Naive thymus-derived CD4-positive, alpha-beta T cell (primary cell): Measurements from ENCODE around the gene ELFN2. TPM values are rescaled to one million over a fixed set of nuclear protein-coding genes. Genes with fewer than 3 reads are reported as not detected.

Experiments used
- ATAC-seq: fragments of 150-1000 bp; cut with Tn5 transposase; 2 replicates; pipeline ENCODE4 v1.10.0; 2021; ENCODE audit warnings: mild to moderate bottlenecking, moderate library complexity
- CTCF ChIA-PET: fragments of 350-600 bp; sonication (Branson Sonifier 250); formaldehyde crosslinking; loops from one replicate; lab custom pipeline; 2021; ENCODE audit warnings: antibody characterized with exemption; lab: Charles Lee
- POLR2A ChIA-PET: fragments of 350-600 bp; sonication (Branson Sonifier 250); formaldehyde crosslinking; loops from one replicate; lab custom pipeline; 2021; ENCODE audit warnings: antibody characterized with exemption, inconsistent platforms; lab: Charles Lee
- DNase-seq, 9 donors: peaks; one replicate each; pipeline versions ENCODE4 v3.0.0 to v3.0.0-alpha.2; 2020 to 2022; ENCODE audit warnings: mixed read lengths in 1 of 9
- H3K27ac ChIP-seq: one replicate; pipeline ENCODE4 v1.7.0; 2013; ENCODE audit warnings: mild to moderate bottlenecking, low read depth, low read length, moderate library complexity
- H3K27me3 ChIP-seq, 2 donors: one replicate each; pipeline ENCODE4 v1.7.0; 2013; ENCODE audit warnings: low read length in 2 of 2, mild to moderate bottlenecking in 2 of 2, moderate library complexity in 2 of 2; ENCODE audit not compliant: control insufficient read depth in 2 of 2, insufficient read depth in 2 of 2
- H3K36me3 ChIP-seq, 3 experiments: 1 replicate in 2 of 3; 2 replicates in 1 of 3; pipeline ENCODE4 v1.7.0; 2013; ENCODE audit warnings: low read length in 3 of 3, mild to moderate bottlenecking in 3 of 3, moderate library complexity in 1 of 3; ENCODE audit not compliant: insufficient read depth in 3 of 3, control insufficient read depth in 2 of 3
- H3K4me1 ChIP-seq, 2 donors: one replicate each; pipeline ENCODE4 v1.7.0; 2013; ENCODE audit warnings: low read length in 2 of 2, mild to moderate bottlenecking in 2 of 2, moderate library complexity in 1 of 2; ENCODE audit not compliant: control insufficient read depth in 2 of 2, insufficient read depth in 2 of 2
- H3K4me3 ChIP-seq: 2 replicates; pipeline ENCODE4 v1.7.0; 2013; ENCODE audit warnings: mild to moderate bottlenecking, low read length
- H3K9me3 ChIP-seq, 3 experiments: 1 replicate in 2 of 3; 2 replicates in 1 of 3; pipeline ENCODE4 v1.7.0; 2013; ENCODE audit warnings: low read length in 3 of 3; ENCODE audit not compliant: control insufficient read depth in 2 of 3
- H3K27ac Mint-ChIP-seq, 9 donors: one replicate each; pipeline ENCODE4 v1.8.0; 2020 to 2022; ENCODE audit warnings: mixed read lengths in 9 of 9, mild to moderate bottlenecking in 8 of 9, moderate library complexity in 5 of 9, inconsistent platforms in 2 of 9
- H3K27me3 Mint-ChIP-seq, 5 donors: one replicate each; pipeline ENCODE4 v1.8.0; 2021 to 2022; ENCODE audit warnings: mixed read lengths in 5 of 5, mild to moderate bottlenecking in 1 of 5
- H3K36me3 Mint-ChIP-seq, 5 donors: one replicate each; pipeline ENCODE4 v1.8.0; 2020 to 2022; ENCODE audit warnings: mixed read lengths in 5 of 5, mild to moderate bottlenecking in 3 of 5, inconsistent platforms in 1 of 5
- H3K4me1 Mint-ChIP-seq, 7 donors: one replicate each; pipeline ENCODE4 v1.8.0; 2020 to 2022; ENCODE audit warnings: mixed read lengths in 7 of 7, mild to moderate bottlenecking in 3 of 7, inconsistent platforms in 1 of 7
- H3K4me3 Mint-ChIP-seq, 10 donors: one replicate each; pipeline ENCODE4 v1.8.0; 2020 to 2022; ENCODE audit warnings: mild to moderate bottlenecking in 10 of 10, mixed read lengths in 10 of 10, moderate library complexity in 6 of 10, inconsistent platforms in 2 of 10
- H3K9me3 Mint-ChIP-seq, 11 donors: one replicate each; pipeline ENCODE4 v1.8.0; 2020 to 2022; ENCODE audit warnings: mixed read lengths in 11 of 11, mild to moderate bottlenecking in 4 of 11, inconsistent platforms in 1 of 11, moderate library complexity in 1 of 11
- intact Hi-C, 2 donors: fragments of 100-400 bp; cut with micrococcal nuclease; formaldehyde crosslinking; loops; one replicate each; pipeline ENCODE4 v1.15.1; 2023
- polyA plus RNA-seq, 2 donors: library from polyadenylated mRNA; unstranded; fragments of 300-500 nt; fragmentation: Illumina TruSeq; gene quantifications; one replicate each; pipeline ENCODE4 v1.2.3, GENCODE V29; 2021
- total RNA-seq, 6 experiments: library from RNA in 5 of 6; stranded (reverse) in 5 of 6; gene quantifications; 1 replicate in 5 of 6; 2 replicates in 1 of 6; pipeline ENCODE4 v1.2.3 and lab custom pipeline; 2021 to 2026

Gene ELFN2
- total and polyA plus RNA-seq, 7 experiments from 2014 or later: 0.10 to 0.66 (median 0.57) TPM; not detected in 2

- no peaks in the 10 kb centered on the region for H3K27me3 ChIP-seq
- H3K4me3 ChIP-seq: no peak overlapping the region
- Mint-ChIP-seq H3K4me3 (no peak overlapping the region), H3K9me3 (no peaks in the 10 kb centered on the region), H3K27ac (no peak overlapping the region), H3K4me1 (no peaks in the 10 kb centered on the region), H3K27me3 (peaks cover 0 to 11% (median 6%) of the 10 kb centered on the region in 5 donors), H3K36me3 (no peaks in the 10 kb centered on the region)
- no peaks in the 10 kb centered on the region for H3K4me1 ChIP-seq
- POLR2A ChIA-PET: no interaction called here
- ATAC-seq (no peak), DNase-seq (no peak)
- H3K27ac ChIP-seq: no peak overlapping the region
- CTCF ChIA-PET: no interaction called here
- intact Hi-C loops: no loop called here
- H3K9me3 ChIP-seq: no peaks in the 10 kb centered on the region
- H3K36me3 ChIP-seq: no peaks in the 10 kb centered on the region
These were observed 34.5 kb downstream of the ELFN2 start for GRCh38 chr22:37392721-37393328.

GRCh38 chr22:37391702-37392101, 35.6 kb downstream of the ELFN2 start:
- CTCF ChIA-PET: no interaction called here

GRCh38 chr22:37390075-37390474, 37.2 kb downstream of the ELFN2 start:
- H3K27ac Mint-ChIP-seq: no peak overlapping the region
- Histone ChIP-seq H3K9me3 (no peaks in the 10 kb centered on the region), H3K36me3 (no peaks in the 10 kb centered on the region), H3K4me3 (no peak overlapping the region), H3K27me3 (no peaks in the 10 kb centered on the region), H3K4me1 (no peaks in the 10 kb centered on the region), H3K27ac (no peak overlapping the region)
- ATAC-seq: no peak
- CTCF ChIA-PET: no interaction called here
- no peak for DNase-seq
- H3K9me3 Mint-ChIP-seq: no peaks in the 10 kb centered on the region
- POLR2A ChIA-PET: no interaction called here
- intact Hi-C loops: no loop called here
- peaks cover 0 to 9% (median 3%) of the 10 kb centered on the region in 5 donors for H3K27me3 Mint-ChIP-seq
- no peak overlapping the region for H3K4me3 Mint-ChIP-seq
- H3K4me1 Mint-ChIP-seq: no peaks in the 10 kb centered on the region
- no peaks in the 10 kb centered on the region for H3K36me3 Mint-ChIP-seq

More at GRCh38 chr22:37391702-37392101, 35.6 kb downstream of the ELFN2 start:
- peak overlapping the region in 1 of 9 donors; percentile 13 for H3K27ac Mint-ChIP-seq
- intact Hi-C loops: no loop called here
- no peaks in the 10 kb centered on the region for H3K27me3 ChIP-seq
- ATAC-seq: no peak
- no peak overlapping the region for H3K4me3 Mint-ChIP-seq
- H3K4me3 ChIP-seq: no peak overlapping the region
- no peaks in the 10 kb centered on the region for H3K9me3 ChIP-seq
- H3K27me3 Mint-ChIP-seq: peaks cover 0 to 7% (median 6%) of the 10 kb centered on the region in 5 donors
- H3K4me1 ChIP-seq: no peaks in the 10 kb centered on the region
- no peaks in the 10 kb centered on the region for H3K9me3 Mint-ChIP-seq
- no peaks in the 10 kb centered on the region for H3K36me3 Mint-ChIP-seq
- DNase-seq: no peak
- no peaks in the 10 kb centered on the region for H3K36me3 ChIP-seq
- POLR2A ChIA-PET: no interaction called here
- no peak overlapping the region for H3K27ac ChIP-seq
- no peaks in the 10 kb centered on the region for H3K4me1 Mint-ChIP-seq

GRCh38 chr22:37388538-37388937, 38.7 kb downstream of the ELFN2 start:
- Mint-ChIP-seq H3K27me3 (peaks cover 0 to 9% (median 3%) of the 10 kb centered on the region in 5 donors), H3K9me3 (no peaks in the 10 kb centered on the region)

GRCh38 chr22:37387793-37388192, 39.5 kb downstream of the ELFN2 start:
- H3K27ac ChIP-seq: no peak overlapping the region
- H3K4me3 ChIP-seq: no peak overlapping the region
- H3K4me1 ChIP-seq: no peaks in the 10 kb centered on the region
- no peaks in the 10 kb centered on the region for H3K36me3 ChIP-seq
- Mint-ChIP-seq H3K4me3 (no peak overlapping the region), H3K27ac (no peak overlapping the region), H3K27me3 (peaks cover 0 to 13% (median 3%) of the 10 kb centered on the region in 5 donors), H3K9me3 (peaks cover 0 to 2% (median 0%) of the 10 kb centered on the region in 11 donors), H3K36me3 (no peaks in the 10 kb centered on the region), H3K4me1 (peaks cover 0 to under 1% (median 0%) of the 10 kb centered on the region in 7 donors)
- intact Hi-C loops: no loop called here
- CTCF ChIA-PET: no interaction called here
- ATAC-seq (no peak), DNase-seq (no peak)
- no peaks in the 10 kb centered on the region for H3K9me3 ChIP-seq
- H3K27me3 ChIP-seq: no peaks in the 10 kb centered on the region
- POLR2A ChIA-PET: no interaction called here

More at GRCh38 chr22:37388538-37388937, 38.7 kb downstream of the ELFN2 start:
- H3K27ac Mint-ChIP-seq: no peak overlapping the region
- H3K4me1 Mint-ChIP-seq: no peaks in the 10 kb centered on the region
- intact Hi-C loops: no loop called here
- DNase-seq (no peak), ATAC-seq (no peak)
- Histone ChIP-seq H3K36me3 (no peaks in the 10 kb centered on the region), H3K4me3 (no peak overlapping the region), H3K27ac (no peak overlapping the region), H3K9me3 (no peaks in the 10 kb centered on the region), H3K27me3 (no peaks in the 10 kb centered on the region), H3K4me1 (no peaks in the 10 kb centered on the region)
- H3K36me3 Mint-ChIP-seq: no peaks in the 10 kb centered on the region
- ChIA-PET CTCF (no interaction called here), POLR2A (no interaction called here)
- H3K4me3 Mint-ChIP-seq: no peak overlapping the region

- CTCF ChIA-PET: no interaction called here
- H3K36me3 Mint-ChIP-seq: no peaks in the 10 kb centered on the region
These were observed 40.8 kb downstream of the ELFN2 start for GRCh38 chr22:37386441-37386840.

GRCh38 chr22:37384691-37385090, 42.6 kb downstream of the ELFN2 start:
- ChIA-PET POLR2A (no interaction called here), CTCF (no interaction called here)
- H3K27me3 ChIP-seq: no peaks in the 10 kb centered on the region
- no peak for DNase-seq
- Mint-ChIP-seq H3K4me3 (no peak overlapping the region), H3K27me3 (peaks cover 0 to 19% (median 5%) of the 10 kb centered on the region in 5 donors), H3K27ac (no peak overlapping the region), H3K36me3 (no peaks in the 10 kb centered on the region), H3K4me1 (peaks cover 0 to 2% (median 0%) of the 10 kb centered on the region in 7 donors), H3K9me3 (peaks cover 0 to 2% (median 0%) of the 10 kb centered on the region in 11 donors)
- no peak overlapping the region for H3K27ac ChIP-seq
- intact Hi-C loops: no loop called here
- ATAC-seq: no peak
- no peaks in the 10 kb centered on the region for H3K4me1 ChIP-seq
- H3K36me3 ChIP-seq: no peaks in the 10 kb centered on the region
- H3K9me3 ChIP-seq: no peaks in the 10 kb centered on the region
- H3K4me3 ChIP-seq: no peak overlapping the region

More at GRCh38 chr22:37386441-37386840, 40.8 kb downstream of the ELFN2 start:
- H3K4me3 ChIP-seq: no peak overlapping the region
- peaks cover 0 to 2% (median 0%) of the 10 kb centered on the region in 11 donors for H3K9me3 Mint-ChIP-seq
- no peak overlapping the region for H3K27ac ChIP-seq
- H3K4me1 ChIP-seq: no peaks in the 10 kb centered on the region
- POLR2A ChIA-PET: no interaction called here
- ATAC-seq (no peak), DNase-seq (no peak)
- no peak overlapping the region for H3K27ac Mint-ChIP-seq
- H3K4me3 Mint-ChIP-seq: no peak overlapping the region
- peaks cover 0 to 15% (median 3%) of the 10 kb centered on the region in 5 donors for H3K27me3 Mint-ChIP-seq
- intact Hi-C loops: no loop called here
- peaks cover 0 to 2% (median 0%) of the 10 kb centered on the region in 7 donors for H3K4me1 Mint-ChIP-seq
- H3K9me3 ChIP-seq: no peaks in the 10 kb centered on the region
- no peaks in the 10 kb centered on the region for H3K36me3 ChIP-seq
- no peaks in the 10 kb centered on the region for H3K27me3 ChIP-seq
